ENCODE data around the gene TTBK2. TPM values are rescaled to one million over a fixed set of nuclear protein-coding genes. Genes with fewer than 3 reads are reported as not detected.
A peak's percentile ranks its signal among the peaks of the same experiment; 100 is the strongest.

The TTBK2 gene
- polyA plus RNA-seq, 3 donors, result 3.7 to 9.0 (median 5.7) TPM

DNA sequence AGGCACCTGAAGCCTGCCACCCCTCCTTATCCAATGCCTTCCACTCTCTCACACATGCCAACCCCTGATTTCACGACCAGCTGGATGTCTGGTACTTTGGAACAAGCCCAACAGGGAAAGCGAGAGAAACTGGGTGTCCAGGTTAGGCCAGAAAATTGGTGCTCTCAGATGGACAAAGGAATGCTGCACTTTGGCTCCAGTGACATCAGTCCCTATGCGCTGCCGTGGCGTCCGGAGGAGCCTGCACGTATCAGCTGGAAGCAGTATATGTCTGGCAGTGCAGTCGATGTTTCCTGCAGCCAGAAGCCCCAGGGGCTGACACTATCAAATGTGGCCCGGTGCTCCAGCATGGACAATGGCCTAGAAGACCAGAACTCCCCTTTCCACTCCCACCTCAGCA is 228.8 kb downstream of the TTBK2 start:
- H3K27me3 Mint-ChIP-seq (ENCODE audit: low read depth in 3 of 3), result peaks cover 0 to 3% (median 0%) of the 10 kb centered on the region in 3 donors
- H3K27ac ChIP-seq (ENCODE audit: low read depth in 1 of 2, low read length in 2 of 2), result no peak overlapping the region
- 95% methylated on average over 9 of the region's 9 CpGs for WGBS (ENCODE audit: insufficient coverage)
- H3K9me3 ChIP-seq (replicated peaks in 1 of 2; ENCODE audit: control insufficient read depth in 1 of 2, insufficient read depth in 1 of 2, low read length in 2 of 2), result no peaks in the 10 kb centered on the region
- H4K20me1 ChIP-seq (ENCODE audit: insufficient read depth, low read length), result no peaks in the 10 kb centered on the region
- H3K4me3 Mint-ChIP-seq, result no peak overlapping the region
- no peak overlapping the region for H3K9ac ChIP-seq (ENCODE audit: insufficient read depth, low read length, poor library complexity, severe bottlenecking)
- H3K4me2 ChIP-seq (replicated peaks; ENCODE audit: extremely low read depth, low read length, poor library complexity, severe bottlenecking), result no peak overlapping the region
- no peaks in the 10 kb centered on the region for H3K4me1 ChIP-seq (ENCODE audit: control insufficient read depth in 1 of 2, insufficient read depth in 2 of 2, low read length in 2 of 2)
- H3K36me3 Mint-ChIP-seq, result no peaks in the 10 kb centered on the region
- no peak overlapping the region for H3K4me3 ChIP-seq (replicated peaks in 1 of 3; ENCODE audit: low read depth in 2 of 3, low read length in 3 of 3)
- peak overlapping the region in 1 of 7 donors; percentile 4 for H3K27ac Mint-ChIP-seq
- H3K27me3 ChIP-seq (ENCODE audit: control insufficient read depth in 2 of 2, insufficient read depth in 2 of 2, low read length in 2 of 2), result no peaks in the 10 kb centered on the region
- no peak overlapping the region for H2AFZ ChIP-seq (ENCODE audit: insufficient read depth, low read depth, low read length, poor library complexity, severe bottlenecking)
- intact Hi-C loops (cut with micrococcal nuclease), result no loop called here
- H3K9me3 Mint-ChIP-seq, result no peaks in the 10 kb centered on the region
- H3K36me3 ChIP-seq (replicated peaks in 1 of 2; ENCODE audit: control insufficient read depth in 1 of 2, insufficient read depth in 2 of 2, low read length in 2 of 2), result no peaks in the 10 kb centered on the region
- no peaks in the 10 kb centered on the region for H3K4me1 Mint-ChIP-seq
- DNase-seq, result no peak
- TF ChIP-seq, protein P1, sequence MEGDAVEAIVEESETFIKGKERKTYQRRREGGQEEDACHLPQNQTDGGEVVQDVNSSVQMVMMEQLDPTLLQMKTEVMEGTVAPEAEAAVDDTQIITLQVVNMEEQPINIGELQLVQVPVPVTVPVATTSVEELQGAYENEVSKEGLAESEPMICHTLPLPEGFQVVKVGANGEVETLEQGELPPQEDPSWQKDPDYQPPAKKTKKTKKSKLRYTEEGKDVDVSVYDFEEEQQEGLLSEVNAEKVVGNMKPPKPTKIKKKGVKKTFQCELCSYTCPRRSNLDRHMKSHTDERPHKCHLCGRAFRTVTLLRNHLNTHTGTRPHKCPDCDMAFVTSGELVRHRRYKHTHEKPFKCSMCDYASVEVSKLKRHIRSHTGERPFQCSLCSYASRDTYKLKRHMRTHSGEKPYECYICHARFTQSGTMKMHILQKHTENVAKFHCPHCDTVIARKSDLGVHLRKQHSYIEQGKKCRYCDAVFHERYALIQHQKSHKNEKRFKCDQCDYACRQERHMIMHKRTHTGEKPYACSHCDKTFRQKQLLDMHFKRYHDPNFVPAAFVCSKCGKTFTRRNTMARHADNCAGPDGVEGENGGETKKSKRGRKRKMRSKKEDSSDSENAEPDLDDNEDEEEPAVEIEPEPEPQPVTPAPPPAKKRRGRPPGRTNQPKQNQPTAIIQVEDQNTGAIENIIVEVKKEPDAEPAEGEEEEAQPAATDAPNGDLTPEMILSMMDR (IDR thresholded peaks at IDR 0.05), result no peak
- no peaks in the 10 kb centered on the region for H3K79me2 ChIP-seq (ENCODE audit: insufficient read depth, low read length)

DNA sequence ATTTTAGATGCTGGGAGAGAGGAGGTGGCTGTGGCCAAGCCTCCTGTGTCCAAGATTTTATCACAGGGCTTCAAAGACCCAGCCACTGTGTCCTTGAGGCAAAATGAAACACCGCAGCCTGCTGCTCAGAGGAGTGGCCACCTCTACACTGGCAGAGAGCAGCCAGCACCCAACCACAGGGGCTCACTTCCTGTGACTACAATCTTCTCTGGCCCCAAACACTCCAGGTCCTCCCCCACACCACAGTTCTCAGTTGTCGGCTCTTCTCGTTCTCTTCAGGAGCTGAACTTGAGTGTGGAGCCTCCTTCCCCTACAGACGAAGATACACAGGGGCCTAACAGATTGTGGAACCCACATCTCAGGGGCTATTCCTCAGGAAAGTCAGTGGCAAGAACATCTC is 229.3 kb downstream of the TTBK2 start:
- Histone ChIP-seq H3K36me3 (replicated peaks in 1 of 2; ENCODE audit: control insufficient read depth in 1 of 2, insufficient read depth in 2 of 2, low read length in 2 of 2) (no peaks in the 10 kb centered on the region), H3K4me3 (replicated peaks in 1 of 3; ENCODE audit: low read depth in 2 of 3, low read length in 3 of 3) (no peak overlapping the region), H4K20me1 (ENCODE audit: insufficient read depth, low read length) (no peaks in the 10 kb centered on the region), H3K27me3 (ENCODE audit: control insufficient read depth in 2 of 2, insufficient read depth in 2 of 2, low read length in 2 of 2) (no peaks in the 10 kb centered on the region), H3K4me2 (replicated peaks; ENCODE audit: extremely low read depth, low read length, poor library complexity, severe bottlenecking) (no peak overlapping the region), H2AFZ (ENCODE audit: insufficient read depth, low read depth, low read length, poor library complexity, severe bottlenecking) (no peak overlapping the region), H3K79me2 (ENCODE audit: insufficient read depth, low read length) (no peaks in the 10 kb centered on the region), H3K9me3 (replicated peaks in 1 of 2; ENCODE audit: control insufficient read depth in 1 of 2, insufficient read depth in 1 of 2, low read length in 2 of 2) (no peaks in the 10 kb centered on the region), H3K9ac (ENCODE audit: insufficient read depth, low read length, poor library complexity, severe bottlenecking) (no peak overlapping the region), H3K4me1 (ENCODE audit: control insufficient read depth in 1 of 2, insufficient read depth in 2 of 2, low read length in 2 of 2) (no peaks in the 10 kb centered on the region), H3K27ac (ENCODE audit: low read depth in 1 of 2, low read length in 2 of 2) (no peak overlapping the region)
- Mint-ChIP-seq H3K4me1 (no peaks in the 10 kb centered on the region), H3K36me3 (no peaks in the 10 kb centered on the region), H3K4me3 (no peak overlapping the region), H3K9me3 (no peaks in the 10 kb centered on the region), H3K27ac (no peak overlapping the region), H3K27me3 (ENCODE audit: low read depth in 3 of 3) (no peaks in the 10 kb centered on the region)
- TF ChIP-seq, protein P1 (IDR thresholded peaks at IDR 0.05), result no peak
- intact Hi-C loops (cut with micrococcal nuclease), result no loop called here
- 77% methylated on average over 4 of the region's 4 CpGs for WGBS (ENCODE audit: insufficient coverage)
- DNase-seq, result no peak

Small RNA genes within 50 kb of the gene (small RNA-seq; reads per million reads assigned to genes)
- gene KRT8P50 (ENCODE audit: insufficient read length, low read depth), result not detected

Other genes with a start within 250 kb of the TTBK2 start
- 1 to 10 TPM; 1.1 to 6.3 (median 2.2) TPM for gene CDAN1, start 183.7 kb downstream of the TTBK2 start, polyA plus RNA-seq
- 1 to 10 TPM; 5.1 to 7.9 (median 6.3) TPM for gene UBR1, start 185.3 kb upstream of the TTBK2 start, polyA plus RNA-seq
- gene TMEM62, start 212.8 kb upstream of the TTBK2 start, polyA plus RNA-seq, result 10 to 100 TPM; 10.5 to 11.3 (median 10.8) TPM